Sigmoid colon (tissue), 7 donors: ENCODE results near the gene RPL14. TPM values are rescaled to one million over a fixed set of nuclear protein-coding genes. Genes with fewer than 3 reads are reported as not detected.

Source experiments
- DNase-seq: peaks from one replicate; pipeline ENCODE4 v3.0.0-alpha.2; 2019
- H3K27ac ChIP-seq, 4 donors: fragments of 200-600 bp; sonication (generic); one replicate each; pipeline ENCODE4 v1.5.1; 2016 to 2019; ENCODE audit warnings: mild to moderate bottlenecking in 1 of 4
- H3K27me3 ChIP-seq, 3 donors: fragments of 200-600 bp; sonication (generic); one replicate each; pipeline ENCODE4 v1.5.1; 2019; ENCODE audit warnings: mild to moderate bottlenecking in 1 of 3
- H3K36me3 ChIP-seq, 4 donors: fragments of 200-600 bp; sonication (generic); one replicate each; pipeline ENCODE4 v1.5.1; 2016 to 2019
- H3K4me1 ChIP-seq, 4 donors: fragments of 200-600 bp; sonication (generic); one replicate each; pipeline ENCODE4 v1.5.1; 2017 to 2019
- H3K4me3 ChIP-seq, 4 donors: fragments of 200-600 bp; sonication (generic); one replicate each; pipeline ENCODE4 v1.5.1; 2017 to 2019; ENCODE audit warnings: mild to moderate bottlenecking in 2 of 4, moderate library complexity in 1 of 4
- H3K9me3 ChIP-seq, 4 donors: fragments of 200-600 bp in 3 of 4; sonication (generic) in 3 of 4; one replicate each; pipeline versions ENCODE4 v1.5.1 to v1.6.1; 2013 to 2019
- CTCF ChIP-seq, 4 experiments: fragments of 450-650 bp in 3 of 4; fragments of 200-600 bp in 1 of 4; IDR thresholded peaks; one replicate each; pipeline ENCODE4 v1.5.1; 2016 to 2019; ENCODE audit warnings: antibody characterized with exemption in 4 of 4, mild to moderate bottlenecking in 3 of 4, moderate library complexity in 2 of 4
- EP300 ChIP-seq, 4 donors: sonication (generic); formaldehyde crosslinking; IDR thresholded peaks; one replicate each; pipeline ENCODE4 v1.6.1; 2017; ENCODE audit warnings: antibody characterized with exemption in 4 of 4
- POLR2A ChIP-seq, 2 donors: fragments of 450-650 bp; IDR thresholded peaks; one replicate each; pipeline ENCODE4 v1.6.1; 2016; ENCODE audit warnings: antibody characterized with exemption in 2 of 2, mild to moderate bottlenecking in 2 of 2, moderate library complexity in 2 of 2
- POLR2AphosphoS5 ChIP-seq, 4 donors: sonication (generic); formaldehyde crosslinking; IDR thresholded peaks; one replicate each; pipeline ENCODE4 v1.6.1; 2017; ENCODE audit warnings: antibody characterized with exemption in 4 of 4
- WGBS, 2 donors: extraction: QIAGEN DNeasy Blood & Tissue Kit; methylation state at CpG; one replicate each; pipeline ENCODE4 v1.1.7; 2013; 5-methylcytosine and 5-hydroxymethylcytosine counted together
- intact Hi-C: fragments of 100-400 bp; cut with DNase I; formaldehyde crosslinking; loops from one replicate; pipeline ENCODE4 v1.15.1; 2023
- polyA plus RNA-seq, 3 donors: library from polyadenylated mRNA; stranded (reverse); fragments of 200-250 nt; gene quantifications; one replicate each; pipeline ENCODE4 v1.2.3, GENCODE V29; 2013
- total RNA-seq, 4 donors: library from RNA; depleted of rRNA; stranded (reverse); fragments of >200 nt; gene quantifications; one replicate each; pipeline ENCODE4 v1.1.0, GENCODE V29; 2016
- donor health status: healthy with polysubstance abuse.
- donor health status: Bipolar disorder and iron deficiency.
- donor health status: healthy.

RPL14 gene
- total and polyA plus RNA-seq, 7 donors, result 447 to 1,712 (median 619) TPM

- no peaks in the 10 kb centered on the region for H3K9me3 ChIP-seq
- 74 to 83% methylated on average over 4 of the region's 4 CpGs for WGBS, 2 donors
- DNase-seq, result no peak
- intact Hi-C loops, result no loop called here
- no peak overlapping the region for H3K27ac ChIP-seq
- H3K4me1 ChIP-seq, result no peaks in the 10 kb centered on the region
- peaks cover 0 to 16% (median 0%) of the 10 kb centered on the region in 4 donors for H3K36me3 ChIP-seq
- TF ChIP-seq POLR2AphosphoS5 (IDR thresholded peaks at IDR 0.05) (no peak), POLR2A (IDR thresholded peaks at IDR 0.05) (no peak), EP300 (IDR thresholded peaks at IDR 0.05) (no peak)
- no peaks in the 10 kb centered on the region for H3K27me3 ChIP-seq
- H3K4me3 ChIP-seq, result no peak overlapping the region
Measured at GRCh38 chr3:40445880-40446279, 11.3 kb upstream of the RPL14 start.

GRCh38 chr3:40450438-40450837, 6.7 kb upstream of the RPL14 start:
- no peak for DNase-seq
- WGBS, 2 donors, result 82 to 91% methylated on average over 2 of the region's 2 CpGs
- TF ChIP-seq POLR2AphosphoS5 (IDR thresholded peaks at IDR 0.05), result no peak
- TF ChIP-seq EP300 (IDR thresholded peaks at IDR 0.05), result no peak
- TF ChIP-seq POLR2A (IDR thresholded peaks at IDR 0.05), result no peak
- TF ChIP-seq CTCF (IDR thresholded peaks at IDR 0.05), result no peak
- no peaks in the 10 kb centered on the region for H3K9me3 ChIP-seq
- H3K36me3 ChIP-seq, result peaks cover 0 to 10% (median 0%) of the 10 kb centered on the region in 4 donors
- H3K4me3 ChIP-seq, result no peak overlapping the region
- intact Hi-C loops, result loop anchor here (5.0 to 10.0 kb wide), 4 partner anchors 57 to 1624 kb away; partner anchors contain the start of genes SCN11A, SLC25A38, WDR48 and ZNF620
- peaks cover 0 to 17% (median 15%) of the 10 kb centered on the region in 4 donors for H3K4me1 ChIP-seq
- H3K27ac ChIP-seq, result no peak overlapping the region
- no peaks in the 10 kb centered on the region for H3K27me3 ChIP-seq

GRCh38 chr3:40451551-40451950, 5.6 kb upstream of the RPL14 start:
- peaks cover 0 to 22% (median 19%) of the 10 kb centered on the region in 4 donors for H3K4me1 ChIP-seq
- H3K27me3 ChIP-seq, result no peaks in the 10 kb centered on the region
- intact Hi-C loops, result loop anchor here (5.0 to 10.0 kb wide), 4 partner anchors 56 to 1623 kb away; partner anchors contain the start of genes SCN11A, SLC25A38, WDR48 and ZNF620
- no peak overlapping the region for H3K4me3 ChIP-seq
- no peaks in the 10 kb centered on the region for H3K9me3 ChIP-seq
- no peak overlapping the region for H3K27ac ChIP-seq
- no peaks in the 10 kb centered on the region for H3K36me3 ChIP-seq
- TF ChIP-seq POLR2AphosphoS5 (IDR thresholded peaks at IDR 0.05) (no peak), EP300 (IDR thresholded peaks at IDR 0.05) (no peak), CTCF (IDR thresholded peaks at IDR 0.05) (no peak), POLR2A (IDR thresholded peaks at IDR 0.05) (no peak)
- DNase-seq, result no peak

GRCh38 chr3:40452057-40452456, 5.1 kb upstream of the RPL14 start:
- H3K36me3 ChIP-seq, result no peaks in the 10 kb centered on the region
- H3K27ac ChIP-seq, result peak overlapping the region; percentile 80 to 92 (median 88)
- no peak for DNase-seq
- no peak for TF ChIP-seq POLR2A (IDR thresholded peaks at IDR 0.05)
- TF ChIP-seq POLR2AphosphoS5 (IDR thresholded peaks at IDR 0.05), result no peak
- TF ChIP-seq EP300 (IDR thresholded peaks at IDR 0.05), result no peak
- no peak for TF ChIP-seq CTCF (IDR thresholded peaks at IDR 0.05)
- 84 to 89% methylated on average over 1 of the region's 1 CpG for WGBS, 2 donors
- no peaks in the 10 kb centered on the region for H3K27me3 ChIP-seq
- no peaks in the 10 kb centered on the region for H3K9me3 ChIP-seq
- peak overlapping the region in 1 of 4 donors; percentile 49 for H3K4me3 ChIP-seq
- intact Hi-C loops, result loop anchor here (5.0 to 10.0 kb wide), 4 partner anchors 55 to 1623 kb away; partner anchors contain the start of genes SCN11A, SLC25A38, WDR48 and ZNF620
- peaks cover 0 to 24% (median 20%) of the 10 kb centered on the region in 4 donors for H3K4me1 ChIP-seq

GRCh38 chr3:40452562-40452875, 4.6 kb upstream of the RPL14 start:
- intact Hi-C loops, result loop anchor here (5.0 to 10.0 kb wide), 4 partner anchors 55 to 1622 kb away; partner anchors contain the start of genes SCN11A, SLC25A38, WDR48 and ZNF620
- 0 to 6% methylated on average over 7 of the region's 7 CpGs for WGBS, 2 donors

More at GRCh38 chr3:40452562-40452875, 4.6 kb upstream of the RPL14 start:
- Histone ChIP-seq H3K27ac (peak overlapping the region; percentile 80 to 92 (median 88)), H3K27me3 (no peaks in the 10 kb centered on the region), H3K4me3 (peak overlapping the region; percentile 39 to 76 (median 54)), H3K4me1 (peaks cover 0 to 24% (median 20%) of the 10 kb centered on the region in 4 donors), H3K36me3 (no peaks in the 10 kb centered on the region), H3K9me3 (no peaks in the 10 kb centered on the region)
- DNase-seq, result no peak
- no peak for TF ChIP-seq POLR2AphosphoS5 (IDR thresholded peaks at IDR 0.05)
- TF ChIP-seq POLR2A (IDR thresholded peaks at IDR 0.05), result no peak
- no peak for TF ChIP-seq CTCF (IDR thresholded peaks at IDR 0.05)
- TF ChIP-seq EP300 (IDR thresholded peaks at IDR 0.05), result no peak
